Esophagus muscularis mucosa (tissue), 4 donors: Measurements from ENCODE around the gene KCNQ2.

ENCODE experiments used
- EP300 ChIP-seq: sonication (generic); formaldehyde crosslinking; IDR thresholded peaks from one replicate; pipeline ENCODE4 v1.6.1; 2017; ENCODE audit warnings: antibody characterized with exemption
- POLR2A ChIP-seq: fragments of 450-650 bp; IDR thresholded peaks from one replicate; pipeline ENCODE4 v1.6.1; 2017; ENCODE audit warnings: antibody characterized with exemption, moderate library complexity, mild to moderate bottlenecking, low read depth
- POLR2AphosphoS5 ChIP-seq, 2 donors: sonication (generic); formaldehyde crosslinking; IDR thresholded peaks; one replicate each; pipeline ENCODE4 v1.6.1; 2017; ENCODE audit warnings: antibody characterized with exemption in 2 of 2
- TF ChIP-seq, protein P1 (sequence below), 3 experiments: fragments of 200-600 bp in 2 of 3; fragments of 450-650 bp in 1 of 3; sonication (generic) in 2 of 3; IDR thresholded peaks; one replicate each; pipeline ENCODE4 v1.5.1; 2017 to 2019; ENCODE audit warnings: antibody characterized with exemption in 3 of 3, mild to moderate bottlenecking in 2 of 3, moderate library complexity in 1 of 3

DNA sequence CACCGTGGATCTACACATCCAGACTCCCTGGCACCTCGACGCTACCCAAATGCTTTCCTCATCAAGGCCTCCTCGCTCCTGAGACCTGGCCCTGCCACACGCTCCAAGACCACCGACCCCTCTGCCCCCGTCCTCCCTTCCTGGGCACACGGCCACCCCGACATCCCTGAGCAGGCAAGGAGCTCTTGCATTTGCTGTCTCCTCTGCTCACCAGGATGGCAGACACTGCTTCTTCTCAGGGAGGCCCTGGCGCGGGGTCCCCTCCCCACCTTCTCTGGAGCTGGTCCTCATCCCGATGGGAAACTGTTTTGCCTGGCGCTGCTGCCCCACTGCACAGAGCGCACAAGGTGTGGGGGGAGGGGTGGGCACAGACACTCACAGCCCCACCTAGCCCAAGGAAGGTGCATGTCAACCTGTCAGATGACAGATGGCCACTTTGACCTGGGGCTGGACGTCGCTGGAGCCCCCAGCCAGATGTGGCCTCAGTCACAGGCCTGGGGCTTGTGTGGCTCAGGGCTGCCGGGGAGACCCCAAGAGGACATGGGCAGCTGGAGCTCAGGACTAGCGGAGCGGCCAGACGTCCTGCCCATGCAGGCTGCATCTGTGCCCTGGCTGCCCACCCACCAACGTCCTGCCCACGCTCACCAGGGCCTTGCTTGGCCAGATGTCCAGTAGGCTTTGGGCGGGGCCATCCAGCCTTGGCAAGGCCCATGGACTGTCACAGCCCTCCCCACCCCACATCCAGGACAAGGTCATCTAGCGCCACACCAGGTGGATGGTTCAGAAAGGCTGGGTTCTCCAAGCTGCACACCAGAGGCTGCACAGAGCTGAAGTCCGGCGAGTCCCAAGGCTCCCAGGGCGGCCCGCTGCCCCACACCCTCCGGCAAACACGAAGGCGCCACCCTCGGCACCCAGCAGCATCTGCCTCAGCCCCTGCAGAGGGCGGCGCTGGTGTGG lies 6.2 kb upstream of the KCNQ2 start:
- TF ChIP-seq POLR2A (no peak), POLR2AphosphoS5 (IDR thresholded peaks at IDR 0.05) (no peak), EP300 (no peak)
- TF ChIP-seq, protein P1, sequence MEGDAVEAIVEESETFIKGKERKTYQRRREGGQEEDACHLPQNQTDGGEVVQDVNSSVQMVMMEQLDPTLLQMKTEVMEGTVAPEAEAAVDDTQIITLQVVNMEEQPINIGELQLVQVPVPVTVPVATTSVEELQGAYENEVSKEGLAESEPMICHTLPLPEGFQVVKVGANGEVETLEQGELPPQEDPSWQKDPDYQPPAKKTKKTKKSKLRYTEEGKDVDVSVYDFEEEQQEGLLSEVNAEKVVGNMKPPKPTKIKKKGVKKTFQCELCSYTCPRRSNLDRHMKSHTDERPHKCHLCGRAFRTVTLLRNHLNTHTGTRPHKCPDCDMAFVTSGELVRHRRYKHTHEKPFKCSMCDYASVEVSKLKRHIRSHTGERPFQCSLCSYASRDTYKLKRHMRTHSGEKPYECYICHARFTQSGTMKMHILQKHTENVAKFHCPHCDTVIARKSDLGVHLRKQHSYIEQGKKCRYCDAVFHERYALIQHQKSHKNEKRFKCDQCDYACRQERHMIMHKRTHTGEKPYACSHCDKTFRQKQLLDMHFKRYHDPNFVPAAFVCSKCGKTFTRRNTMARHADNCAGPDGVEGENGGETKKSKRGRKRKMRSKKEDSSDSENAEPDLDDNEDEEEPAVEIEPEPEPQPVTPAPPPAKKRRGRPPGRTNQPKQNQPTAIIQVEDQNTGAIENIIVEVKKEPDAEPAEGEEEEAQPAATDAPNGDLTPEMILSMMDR (IDR thresholded peaks at IDR 0.05) = no peak
